Gastrocnemius medialis (tissue), 4 donors: ENCODE results near the gene ATP23. TPM values are rescaled to one million over a fixed set of nuclear protein-coding genes. Genes with fewer than 3 reads are reported as not detected.

Experiments
- ATAC-seq, 2 donors: fragments of 150-250 bp; one replicate each; pipeline ENCODE4 v1.9.1; 2016
- DNase-seq, 2 donors: peaks; one replicate each; pipeline ENCODE4 v3.0.0-alpha.2; 2019
- H3K27ac ChIP-seq, 4 donors: fragments of 200-600 bp; sonication (generic); 1 replicate in 1 of 4; 2 replicates in 3 of 4; pipeline ENCODE4 v1.5.1; 2016 to 2018; ENCODE audit warnings: mild to moderate bottlenecking in 2 of 4, moderate library complexity in 1 of 4
- H3K27me3 ChIP-seq, 3 donors: fragments of 200-600 bp; sonication (generic) in 2 of 3; 1 replicate in 1 of 3; 2 replicates in 2 of 3; pipeline versions ENCODE4 v1.5.1 to v1.6.0; 2016 to 2019; ENCODE audit warnings: mild to moderate bottlenecking in 1 of 3, moderate library complexity in 1 of 3
- H3K36me3 ChIP-seq, 2 donors: fragments of 200-600 bp; sonication (generic) in 1 of 2; one replicate each; pipeline ENCODE4 v1.5.1; 2017 to 2018
- H3K4me1 ChIP-seq, 2 donors: fragments of 200-600 bp; sonication (generic) in 1 of 2; one replicate each; pipeline ENCODE4 v1.5.1; 2016 to 2017; ENCODE audit warnings: mild to moderate bottlenecking in 2 of 2
- H3K4me3 ChIP-seq, 4 donors: fragments of 200-600 bp; sonication (generic) in 3 of 4; 1 replicate in 1 of 4; 2 replicates in 3 of 4; pipeline ENCODE4 v1.5.1; 2016 to 2019; ENCODE audit warnings: mild to moderate bottlenecking in 2 of 4
- H3K9me3 ChIP-seq, 3 donors: fragments of 200-600 bp; sonication (generic) in 2 of 3; 1 replicate in 1 of 3; 2 replicates in 2 of 3; pipeline ENCODE4 v1.5.1; 2016 to 2019
- CTCF ChIP-seq, 5 experiments: fragments of 450-650 bp in 3 of 5; fragments of 200-600 bp in 2 of 5; sonication (generic) in 2 of 5; IDR thresholded peaks in 4 of 5; conservative IDR thresholded peaks in 1 of 5; 1 replicate in 4 of 5; 2 replicates in 1 of 5; pipeline ENCODE4 v1.5.1; 2016 to 2019; ENCODE audit warnings: antibody characterized with exemption in 5 of 5, mild to moderate bottlenecking in 3 of 5, moderate library complexity in 3 of 5
- POLR2A ChIP-seq, 2 donors: fragments of 450-650 bp; IDR thresholded peaks; one replicate each; pipeline ENCODE4 v1.6.1; 2017; ENCODE audit warnings: antibody characterized with exemption in 2 of 2, mild to moderate bottlenecking in 2 of 2, moderate library complexity in 2 of 2
- in situ Hi-C, 4 donors: fragments of 200-750 bp; cut with MboI; loops; one replicate each; pipeline versions ENCODE4 v1.15.0 to v1.8.0; 2017; ENCODE audit warnings: low sequenced_read_pairs in 4 of 4
- intact Hi-C: fragments of 100-400 bp; cut with DNase I; formaldehyde crosslinking; loops from one replicate; pipeline ENCODE4 v1.15.1; 2023; ENCODE audit warnings: low total_unique reads
- total RNA-seq, 4 donors: library from RNA; depleted of rRNA; stranded (reverse); fragments of >200 nt; gene quantifications; one replicate each; pipeline versions ENCODE4 v1.1.0 to v1.2.3, GENCODE V29; 2016

The ATP23 gene, protein sequence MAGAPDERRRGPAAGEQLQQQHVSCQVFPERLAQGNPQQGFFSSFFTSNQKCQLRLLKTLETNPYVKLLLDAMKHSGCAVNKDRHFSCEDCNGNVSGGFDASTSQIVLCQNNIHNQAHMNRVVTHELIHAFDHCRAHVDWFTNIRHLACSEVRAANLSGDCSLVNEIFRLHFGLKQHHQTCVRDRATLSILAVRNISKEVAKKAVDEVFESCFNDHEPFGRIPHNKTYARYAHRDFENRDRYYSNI
- total RNA-seq, result 10 to 100 TPM in 2 of 4 donors, 1 to 10 TPM in 2; 7.1 to 26.4 (median 10.7) TPM

DNA sequence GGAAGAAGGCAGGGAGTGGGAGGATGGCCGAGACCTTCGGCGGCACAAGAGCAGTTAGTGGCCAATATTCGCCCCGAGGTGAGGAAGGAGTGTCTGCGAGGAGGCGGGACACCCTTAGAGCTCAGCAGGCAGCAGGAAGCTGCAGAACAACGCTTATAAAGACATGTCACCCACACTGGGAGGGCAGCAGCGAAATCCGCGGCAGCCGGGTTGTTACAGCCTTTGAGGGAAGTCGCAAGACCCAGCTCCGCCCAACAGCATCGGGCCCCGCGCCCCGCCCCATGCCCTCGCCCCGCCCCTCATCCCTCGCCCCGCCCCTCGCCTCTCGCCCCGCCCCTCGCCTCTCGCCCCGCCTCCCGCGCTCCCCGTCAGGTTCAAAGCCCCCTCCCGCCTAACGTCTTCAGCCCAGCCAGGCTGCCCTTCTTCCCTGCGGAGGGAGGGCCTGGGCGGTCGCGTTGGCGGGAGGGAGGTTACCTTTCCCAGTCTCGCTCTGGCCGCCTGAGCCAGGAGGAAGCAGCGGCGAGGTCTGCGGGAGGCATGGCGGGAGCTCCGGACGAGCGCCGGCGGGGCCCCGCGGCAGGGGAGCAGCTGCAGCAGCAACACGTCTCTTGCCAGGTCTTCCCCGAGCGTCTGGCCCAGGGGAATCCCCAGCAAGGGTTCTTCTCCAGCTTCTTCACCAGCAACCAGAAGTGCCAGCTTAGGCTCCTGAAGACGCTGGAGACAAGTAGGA is at the start of gene ATP23:
Gene ATP23 (plus strand): TSS at position 403 of the 730 bp plus-strand sequence. CDS start 135 bp downstream, at position 538.
- H3K27ac ChIP-seq, result peak within 1 kb of the TSS; percentile 88 to 97 (median 94)
- TF ChIP-seq POLR2A (IDR thresholded peaks at IDR 0.05) (peak; percentile 86 to 89), CTCF (IDR thresholded peaks at IDR 0.05 in 4 of 5, conservative IDR thresholded peaks at IDR 0.05 in 1 of 5) (no peak)
- H3K36me3 ChIP-seq, result no peaks in the 10 kb centered on the region
- peak within 1 kb of the TSS; percentile 78 to 97 (median 82) for H3K4me3 ChIP-seq
- peaks cover 18 to 20% of the 10 kb centered on the region in 2 donors for H3K4me1 ChIP-seq
- no peaks in the 10 kb centered on the region for H3K27me3 ChIP-seq
- ATAC-seq, result peak; percentile 89
- in situ Hi-C loops, result no loop called here
- peak; percentile 80 to 83 for DNase-seq
- H3K9me3 ChIP-seq, result no peaks in the 10 kb centered on the region
- intact Hi-C loops, result loop anchor here (2.0 to 5.0 kb wide), 2 partner anchors 419 to 975 kb away; partner anchors contain the start of genes DDIT3 and MBD6

GRCh38 chr12:57892232-57892972 is 49.0 kb upstream of the ATP23 start:
- Histone ChIP-seq H3K9me3 (no peaks in the 10 kb centered on the region), H3K36me3 (no peaks in the 10 kb centered on the region), H3K4me1 (peaks cover 74 to 78% of the 10 kb centered on the region in 2 donors), H3K27me3 (no peaks in the 10 kb centered on the region), H3K4me3 (no peak overlapping the region), H3K27ac (peak overlapping the region; percentile 90 to 96 (median 92))
- DNase-seq, result no peak
- TF ChIP-seq CTCF (IDR thresholded peaks at IDR 0.05 in 4 of 5, conservative IDR thresholded peaks at IDR 0.05 in 1 of 5) (no peak), POLR2A (IDR thresholded peaks at IDR 0.05) (no peak)
- in situ Hi-C loops, result no loop called here
- no peak for ATAC-seq
- intact Hi-C loops, result no loop called here

- no peaks in the 10 kb centered on the region for H3K36me3 ChIP-seq
- intact Hi-C loops (loop anchor here (2.0 kb wide), 1 partner anchor 49 kb away; no protein-coding TSS in a partner anchor), in situ Hi-C loops (no loop called here)
- DNase-seq, result peak; percentile 75 to 89
- peak; percentile 42 to 51 for ATAC-seq
- peak overlapping the region; percentile 90 to 96 (median 92) for H3K27ac ChIP-seq
- no peaks in the 10 kb centered on the region for H3K27me3 ChIP-seq
- peaks cover 78 to 80% of the 10 kb centered on the region in 2 donors for H3K4me1 ChIP-seq
- TF ChIP-seq POLR2A (IDR thresholded peaks at IDR 0.05) (no peak), CTCF (IDR thresholded peaks at IDR 0.05 in 4 of 5, conservative IDR thresholded peaks at IDR 0.05 in 1 of 5) (peak in 1 of 5 experiments; percentile 32)
- H3K9me3 ChIP-seq, result no peaks in the 10 kb centered on the region
- H3K4me3 ChIP-seq, result peak overlapping the region in 1 of 4 donors; percentile 4
These were observed 47.7 kb upstream of the ATP23 start for GRCh38 chr12:57893431-57894353.
